ENCODE measurements around the gene SGTB.
"Not testable (repeated sequence)": the region's sequence is repeated elsewhere in the genome, so short reads cannot be mapped to it uniquely, and the experiment has no call there.

SGTB gene

GRCh38 chr5:65668696-65669095 lies 53.2 kb downstream of the SGTB start:
- no peak for DNase-seq (ENCODE audit: low read depth)

- DNase-seq (ENCODE audit: low read depth), result peak; percentile 5
Observed at GRCh38 chr5:65663804-65664521, 57.9 kb downstream of the SGTB start.

DNA sequence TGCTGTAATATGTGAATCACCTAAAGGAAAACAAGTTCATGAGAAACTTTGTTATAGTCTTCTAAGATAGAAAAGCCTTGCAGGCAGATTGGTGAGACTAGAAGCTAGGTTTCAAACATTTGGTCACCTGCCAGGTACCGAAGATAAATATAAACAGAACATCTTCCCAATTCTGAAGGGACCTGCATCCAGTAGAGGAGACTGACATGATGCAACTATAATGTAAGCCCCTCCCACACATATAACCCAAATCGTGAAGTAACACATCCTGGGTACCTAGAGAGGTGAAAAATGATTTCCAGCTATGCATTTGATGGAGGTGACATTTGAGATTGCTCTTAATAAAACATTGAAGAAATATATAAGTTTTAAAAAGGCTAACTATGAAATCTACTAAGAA lies 67.2 kb downstream of the SGTB start:
- no peak for DNase-seq (ENCODE audit: low read depth)

- DNase-seq (ENCODE audit: low read depth), result no peak
Observed at GRCh38 chr5:65651144-65651543, 70.8 kb downstream of the SGTB start.

GRCh38 chr5:65647941-65648340 lies 74.0 kb downstream of the SGTB start:
- no peak for DNase-seq (ENCODE audit: low read depth)

DNA sequence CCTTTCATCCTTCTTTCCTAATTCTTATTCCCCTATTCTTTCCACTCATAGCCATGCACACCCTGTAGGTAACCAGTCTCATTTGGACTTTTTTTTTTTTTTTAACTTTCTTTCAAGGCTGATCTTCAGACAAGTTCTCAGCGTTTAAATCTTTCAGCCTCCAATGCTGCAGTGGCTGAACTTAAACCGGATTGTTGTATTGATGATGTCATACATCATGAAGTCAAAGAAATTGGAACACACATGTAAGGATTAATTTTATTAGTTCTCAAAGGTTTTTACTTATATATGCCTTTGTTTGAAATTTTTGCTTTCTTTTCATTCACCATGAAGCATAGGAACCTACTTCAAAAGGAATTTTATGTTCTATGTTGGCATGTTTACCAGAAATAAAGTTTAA lies 75.0 kb downstream of the SGTB start:
- no peak for DNase-seq (ENCODE audit: low read depth)

DNA sequence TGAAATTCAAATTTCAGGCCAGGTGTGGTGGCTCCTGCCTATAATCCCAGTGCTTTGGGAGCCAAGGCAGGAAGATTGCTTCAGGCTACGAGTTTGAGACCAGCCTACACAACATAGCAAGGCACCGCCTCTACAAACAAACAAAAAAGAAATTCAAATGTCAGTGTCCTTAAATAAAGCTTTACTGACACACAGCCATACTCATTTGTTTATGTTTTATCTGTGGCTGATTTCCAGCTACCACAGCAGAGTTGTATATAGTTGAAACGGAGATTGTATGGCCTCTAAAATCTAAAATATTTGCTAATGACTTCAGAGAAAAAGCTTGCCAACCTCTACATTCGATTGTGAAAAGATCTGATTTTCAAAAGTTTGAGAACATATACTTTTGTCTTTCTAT lies 81.7 kb downstream of the SGTB start:
- no peak for DNase-seq (ENCODE audit: low read depth)

DNA sequence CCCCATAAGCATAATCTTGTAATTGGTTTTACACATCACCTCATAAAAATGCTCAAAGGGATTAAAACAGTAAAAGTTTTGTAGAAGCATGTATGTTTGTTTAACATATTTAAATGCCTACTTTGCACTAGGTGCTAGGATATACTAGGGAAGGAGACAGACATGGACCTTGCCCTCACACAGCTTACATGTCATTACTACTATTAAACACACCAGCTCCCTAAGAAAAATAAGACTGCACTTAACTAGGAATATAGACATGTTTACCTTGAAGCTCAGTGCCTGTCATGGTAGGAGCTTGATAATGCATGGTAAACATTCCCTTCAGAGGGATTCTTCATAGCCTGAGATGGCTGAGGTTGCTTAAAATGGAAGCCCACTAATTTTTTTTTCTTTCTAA lies 90.9 kb downstream of the SGTB start:
- DNase-seq (ENCODE audit: low read depth), result no peak

DNA sequence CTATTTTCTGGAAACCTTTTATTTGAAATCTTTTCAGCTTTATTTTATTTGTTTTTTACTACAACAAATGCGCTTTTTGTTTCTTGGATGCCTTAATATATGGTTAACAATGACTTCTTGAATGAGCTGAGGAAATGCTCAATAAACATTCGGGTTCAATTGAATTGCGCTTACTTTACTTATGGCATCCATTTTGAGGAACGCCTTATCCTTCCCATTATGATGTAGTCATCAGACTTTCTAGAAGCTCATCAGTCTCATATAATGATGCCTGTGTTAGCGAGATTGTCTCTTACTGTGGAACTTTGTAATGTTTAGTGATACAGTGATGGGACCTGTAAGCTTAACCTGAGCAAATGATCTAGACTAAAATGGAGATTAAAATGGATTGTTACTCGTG lies 96.2 kb downstream of the SGTB start:
- no peak for DNase-seq (ENCODE audit: low read depth)

DNA sequence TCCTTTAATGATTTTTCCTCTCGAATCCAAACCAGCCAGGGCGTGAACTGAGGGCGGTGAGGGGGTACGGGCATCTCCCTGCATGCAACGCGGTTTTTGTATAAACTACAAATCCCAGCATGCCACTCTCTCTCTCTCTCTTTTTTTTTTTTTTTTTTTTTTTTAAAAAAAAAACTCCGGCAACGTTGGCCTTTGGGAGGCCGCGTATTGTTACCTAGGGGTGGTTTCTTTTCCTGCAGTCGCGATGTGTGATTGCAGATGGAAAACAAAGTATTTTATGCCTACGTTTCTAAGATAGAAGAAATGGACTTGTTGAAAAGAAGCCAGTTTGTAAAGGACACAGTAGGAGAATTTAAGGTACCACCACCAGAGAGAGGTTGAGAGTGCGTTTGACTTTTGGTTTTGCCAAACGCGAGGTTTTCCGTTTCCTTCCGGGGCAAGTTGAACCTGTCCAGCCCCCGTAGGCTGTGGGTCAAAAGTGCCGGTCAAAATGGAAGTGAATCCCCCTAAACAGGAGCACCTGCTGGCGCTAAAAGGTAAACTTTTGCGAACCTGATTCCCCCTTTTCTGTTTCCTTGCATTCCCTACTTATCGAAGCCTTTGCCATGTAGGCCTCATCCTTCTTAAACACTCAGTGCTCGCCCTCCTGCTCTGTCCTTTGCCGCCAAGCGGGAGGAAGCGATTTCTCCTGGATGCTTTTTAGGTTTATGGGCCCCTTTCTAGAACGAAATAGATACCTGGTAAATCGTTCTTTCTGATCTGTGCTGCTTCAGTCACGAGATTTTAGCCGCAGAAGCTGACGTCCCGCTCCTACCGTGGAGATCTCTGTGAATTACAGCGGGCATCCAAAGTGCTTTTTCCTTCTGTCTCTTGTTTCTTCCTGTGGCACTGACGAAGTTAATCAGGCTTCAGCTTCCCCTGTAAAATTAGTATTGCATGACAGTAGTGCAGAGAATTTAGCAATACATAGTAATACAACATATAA lies 97.0 kb downstream of the SGTB start, which contains the start of the genes SHLD3 and TRAPPC13:
SHLD3 (plus strand) TSS at position 457 of the 985 bp plus-strand sequence. CDS start 4,561 bp downstream, outside the sequence.
TRAPPC13 (plus strand) TSS at position 457 of the 985 bp plus-strand sequence; CDS start at position 491, 34 bp downstream.
- DNase-seq (ENCODE audit: low read depth), result peak; percentile 88

DNA sequence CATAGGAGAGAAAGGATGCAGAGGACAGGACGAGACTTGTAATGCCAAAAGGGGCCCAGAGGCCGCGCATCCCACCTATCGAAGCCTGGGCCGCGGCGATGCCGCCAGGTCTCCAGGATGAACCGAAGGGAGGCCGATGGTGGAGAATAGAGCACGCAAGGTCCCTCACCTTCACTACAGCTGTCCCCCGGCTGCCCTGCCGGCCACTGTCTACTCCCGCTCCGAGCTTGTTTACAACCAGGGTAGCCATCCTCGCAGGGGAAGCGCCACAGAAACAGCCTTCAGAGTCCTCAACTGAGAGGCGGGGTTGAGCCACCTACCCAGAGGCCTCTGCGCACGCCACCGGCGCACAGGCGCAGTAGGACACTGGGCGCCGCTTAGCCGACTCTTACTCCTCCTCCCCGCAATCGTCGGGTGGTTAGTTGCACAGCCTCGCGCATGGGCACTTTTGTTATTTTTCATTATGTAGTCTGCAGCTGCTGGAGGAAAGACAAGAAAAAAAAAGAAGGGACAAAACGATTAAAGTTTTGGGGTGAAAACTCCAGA lies 97.8 kb downstream of the SGTB start, which contains the start of gene TRIM23:
TRIM23 (minus strand) TSS at position 309 of the 546 bp plus-strand sequence; CDS start at position 250, 59 bp downstream.
- DNase-seq (ENCODE audit: low read depth), result peak; percentile 25

- DNase-seq (ENCODE audit: low read depth), result no peak
Observed at GRCh38 chr5:65623482-65623881, 98.4 kb downstream of the SGTB start.

- DNase-seq (ENCODE audit: low read depth), result not testable (repeated sequence)
Observed at GRCh38 chr5:65621961-65622360, 99.9 kb downstream of the SGTB start.

- DNase-seq (ENCODE audit: low read depth), result no peak
Observed at GRCh38 chr5:65620021-65620420, 101.9 kb downstream of the SGTB start.

All from HS-5 (cell line).